Naive thymus-derived CD4-positive, alpha-beta T cell (primary cell): ENCODE measurements around the gene CDH4. TPM values are rescaled to one million over a fixed set of nuclear protein-coding genes. Genes with fewer than 3 reads are reported as not detected.

Experiments
- ATAC-seq: fragments of 150-1000 bp; cut with Tn5 transposase; 2 replicates; pipeline ENCODE4 v1.10.0; 2021; ENCODE audit warnings: mild to moderate bottlenecking, moderate library complexity
- CTCF ChIA-PET: fragments of 350-600 bp; sonication (Branson Sonifier 250); formaldehyde crosslinking; loops from one replicate; lab custom pipeline; 2021; ENCODE audit warnings: antibody characterized with exemption; lab: Charles Lee
- POLR2A ChIA-PET: fragments of 350-600 bp; sonication (Branson Sonifier 250); formaldehyde crosslinking; loops from one replicate; lab custom pipeline; 2021; ENCODE audit warnings: antibody characterized with exemption, inconsistent platforms; lab: Charles Lee
- DNase-seq, 9 donors: peaks; one replicate each; pipeline versions ENCODE4 v3.0.0 to v3.0.0-alpha.2; 2020 to 2022; ENCODE audit warnings: mixed read lengths in 1 of 9
- H3K27ac ChIP-seq: one replicate; pipeline ENCODE4 v1.7.0; 2013; ENCODE audit warnings: mild to moderate bottlenecking, low read depth, low read length, moderate library complexity
- H3K27me3 ChIP-seq, 2 donors: one replicate each; pipeline ENCODE4 v1.7.0; 2013; ENCODE audit warnings: low read length in 2 of 2, mild to moderate bottlenecking in 2 of 2, moderate library complexity in 2 of 2; ENCODE audit not compliant: control insufficient read depth in 2 of 2, insufficient read depth in 2 of 2
- H3K36me3 ChIP-seq, 3 experiments: 1 replicate in 2 of 3; 2 replicates in 1 of 3; pipeline ENCODE4 v1.7.0; 2013; ENCODE audit warnings: low read length in 3 of 3, mild to moderate bottlenecking in 3 of 3, moderate library complexity in 1 of 3; ENCODE audit not compliant: insufficient read depth in 3 of 3, control insufficient read depth in 2 of 3
- H3K4me1 ChIP-seq, 2 donors: one replicate each; pipeline ENCODE4 v1.7.0; 2013; ENCODE audit warnings: low read length in 2 of 2, mild to moderate bottlenecking in 2 of 2, moderate library complexity in 1 of 2; ENCODE audit not compliant: control insufficient read depth in 2 of 2, insufficient read depth in 2 of 2
- H3K4me3 ChIP-seq: 2 replicates; pipeline ENCODE4 v1.7.0; 2013; ENCODE audit warnings: mild to moderate bottlenecking, low read length
- H3K9me3 ChIP-seq, 3 experiments: 1 replicate in 2 of 3; 2 replicates in 1 of 3; pipeline ENCODE4 v1.7.0; 2013; ENCODE audit warnings: low read length in 3 of 3; ENCODE audit not compliant: control insufficient read depth in 2 of 3
- H3K27ac Mint-ChIP-seq, 9 donors: one replicate each; pipeline ENCODE4 v1.8.0; 2020 to 2022; ENCODE audit warnings: mixed read lengths in 9 of 9, mild to moderate bottlenecking in 8 of 9, moderate library complexity in 5 of 9, inconsistent platforms in 2 of 9
- H3K27me3 Mint-ChIP-seq, 5 donors: one replicate each; pipeline ENCODE4 v1.8.0; 2021 to 2022; ENCODE audit warnings: mixed read lengths in 5 of 5, mild to moderate bottlenecking in 1 of 5
- H3K36me3 Mint-ChIP-seq, 5 donors: one replicate each; pipeline ENCODE4 v1.8.0; 2020 to 2022; ENCODE audit warnings: mixed read lengths in 5 of 5, mild to moderate bottlenecking in 3 of 5, inconsistent platforms in 1 of 5
- H3K4me1 Mint-ChIP-seq, 7 donors: one replicate each; pipeline ENCODE4 v1.8.0; 2020 to 2022; ENCODE audit warnings: mixed read lengths in 7 of 7, mild to moderate bottlenecking in 3 of 7, inconsistent platforms in 1 of 7
- H3K4me3 Mint-ChIP-seq, 10 donors: one replicate each; pipeline ENCODE4 v1.8.0; 2020 to 2022; ENCODE audit warnings: mild to moderate bottlenecking in 10 of 10, mixed read lengths in 10 of 10, moderate library complexity in 6 of 10, inconsistent platforms in 2 of 10
- H3K9me3 Mint-ChIP-seq, 11 donors: one replicate each; pipeline ENCODE4 v1.8.0; 2020 to 2022; ENCODE audit warnings: mixed read lengths in 11 of 11, mild to moderate bottlenecking in 4 of 11, inconsistent platforms in 1 of 11, moderate library complexity in 1 of 11
- intact Hi-C, 2 donors: fragments of 100-400 bp; cut with micrococcal nuclease; formaldehyde crosslinking; loops; one replicate each; pipeline ENCODE4 v1.15.1; 2023
- polyA plus RNA-seq, 2 donors: library from polyadenylated mRNA; unstranded; fragments of 300-500 nt; fragmentation: Illumina TruSeq; gene quantifications; one replicate each; pipeline ENCODE4 v1.2.3, GENCODE V29; 2021
- total RNA-seq, 6 experiments: library from RNA in 5 of 6; stranded (reverse) in 5 of 6; gene quantifications; 1 replicate in 5 of 6; 2 replicates in 1 of 6; pipeline ENCODE4 v1.2.3 and lab custom pipeline; 2021 to 2026

CDH4 gene
- total and polyA plus RNA-seq, 7 experiments from 2014 or later = 0.05 to 0.43 (median 0.14) TPM; not detected in 1

DNA sequence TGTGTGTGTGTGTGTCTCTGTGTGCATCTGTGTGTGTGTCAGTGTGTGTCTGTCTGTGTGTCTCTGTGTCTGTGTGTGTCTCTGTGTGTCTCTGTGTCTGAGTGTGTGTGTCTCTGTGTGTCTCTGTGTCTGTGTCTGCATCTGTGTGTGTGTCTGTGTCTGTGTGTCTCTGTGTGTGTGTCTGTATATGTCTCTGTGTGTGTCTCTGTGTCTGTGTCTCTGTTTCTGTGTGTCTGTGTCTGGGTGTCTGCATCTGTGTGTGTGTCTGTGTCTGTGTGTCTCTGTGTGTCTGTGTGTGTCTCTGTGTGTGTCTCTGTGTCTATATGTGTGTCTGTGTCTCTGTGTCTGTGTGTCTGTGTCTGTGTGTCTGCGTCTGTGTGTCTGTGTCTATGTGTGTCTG is 605.8 kb downstream of the CDH4 start:
- peaks cover 0 to 2% (median 0%) of the 10 kb centered on the region in 11 donors for H3K9me3 Mint-ChIP-seq
- Histone ChIP-seq H3K27ac (no peak overlapping the region), H3K4me3 (no peak overlapping the region), H3K36me3 (no peaks in the 10 kb centered on the region), H3K27me3 (no peaks in the 10 kb centered on the region), H3K4me1 (no peaks in the 10 kb centered on the region), H3K9me3 (no peaks in the 10 kb centered on the region)
- DNase-seq (no peak), ATAC-seq (no peak)
- no peak overlapping the region for H3K27ac Mint-ChIP-seq
- intact Hi-C loops = no loop called here
- no peaks in the 10 kb centered on the region for H3K36me3 Mint-ChIP-seq
- H3K4me1 Mint-ChIP-seq = peaks cover 0 to 2% (median 0%) of the 10 kb centered on the region in 7 donors
- ChIA-PET CTCF (no interaction called here), POLR2A (no interaction called here)
- H3K27me3 Mint-ChIP-seq = peaks cover 0 to 13% (median 4%) of the 10 kb centered on the region in 5 donors
- no peak overlapping the region for H3K4me3 Mint-ChIP-seq

GRCh38 chr20:61859767-61860166 is 607.7 kb downstream of the CDH4 start:
- Histone ChIP-seq H3K27ac (no peak overlapping the region), H3K27me3 (no peaks in the 10 kb centered on the region), H3K4me3 (no peak overlapping the region), H3K36me3 (no peaks in the 10 kb centered on the region), H3K4me1 (no peaks in the 10 kb centered on the region), H3K9me3 (peaks cover 0 to 8% (median 0%) of the 10 kb centered on the region in 3 experiments)
- H3K4me1 Mint-ChIP-seq = peaks cover 0 to 2% (median 0%) of the 10 kb centered on the region in 7 donors
- H3K36me3 Mint-ChIP-seq = no peaks in the 10 kb centered on the region
- POLR2A ChIA-PET = no interaction called here
- H3K9me3 Mint-ChIP-seq = peaks cover 0 to 5% (median 0%) of the 10 kb centered on the region in 11 donors
- DNase-seq (no peak), ATAC-seq (no peak)
- peaks cover 0 to 13% (median 4%) of the 10 kb centered on the region in 5 donors for H3K27me3 Mint-ChIP-seq
- intact Hi-C loops = no loop called here
- CTCF ChIA-PET = no interaction called here
- H3K4me3 Mint-ChIP-seq = no peak overlapping the region
- no peak overlapping the region for H3K27ac Mint-ChIP-seq

GRCh38 chr20:61860260-61860987 is 608.4 kb downstream of the CDH4 start:
- ATAC-seq (no peak), DNase-seq (no peak)
- Mint-ChIP-seq H3K4me3 (no peak overlapping the region), H3K4me1 (peaks cover 0 to 2% (median 0%) of the 10 kb centered on the region in 7 donors), H3K27me3 (peaks cover 0 to 13% (median 4%) of the 10 kb centered on the region in 5 donors), H3K27ac (no peak overlapping the region), H3K9me3 (peaks cover 4 to 12% (median 5%) of the 10 kb centered on the region in 11 donors), H3K36me3 (peaks cover 0 to 4% (median 0%) of the 10 kb centered on the region in 5 donors)
- intact Hi-C loops = no loop called here
- Histone ChIP-seq H3K4me3 (no peak overlapping the region), H3K9me3 (peaks cover 0 to 15% (median 4%) of the 10 kb centered on the region in 3 experiments), H3K4me1 (no peaks in the 10 kb centered on the region), H3K36me3 (no peaks in the 10 kb centered on the region), H3K27ac (no peak overlapping the region), H3K27me3 (no peaks in the 10 kb centered on the region)
- POLR2A ChIA-PET = no interaction called here
- CTCF ChIA-PET = no interaction called here

GRCh38 chr20:61861054-61861841 is 609.2 kb downstream of the CDH4 start:
- H3K4me1 ChIP-seq = no peaks in the 10 kb centered on the region
- Mint-ChIP-seq H3K27me3 (peaks cover 0 to 13% (median 4%) of the 10 kb centered on the region in 5 donors), H3K4me3 (no peak overlapping the region), H3K4me1 (peaks cover 0 to 2% (median 0%) of the 10 kb centered on the region in 7 donors), H3K9me3 (peaks cover 4 to 18% (median 8%) of the 10 kb centered on the region in 11 donors), H3K36me3 (peaks cover 0 to 5% (median 0%) of the 10 kb centered on the region in 5 donors), H3K27ac (no peak overlapping the region)
- ATAC-seq (no peak), DNase-seq (no peak)
- no peaks in the 10 kb centered on the region for H3K27me3 ChIP-seq
- peaks cover 0 to 21% (median 8%) of the 10 kb centered on the region in 3 experiments for H3K9me3 ChIP-seq
- no peak overlapping the region for H3K4me3 ChIP-seq
- CTCF ChIA-PET = no interaction called here
- no peaks in the 10 kb centered on the region for H3K36me3 ChIP-seq
- intact Hi-C loops = no loop called here
- POLR2A ChIA-PET = no interaction called here
- H3K27ac ChIP-seq = no peak overlapping the region

DNA sequence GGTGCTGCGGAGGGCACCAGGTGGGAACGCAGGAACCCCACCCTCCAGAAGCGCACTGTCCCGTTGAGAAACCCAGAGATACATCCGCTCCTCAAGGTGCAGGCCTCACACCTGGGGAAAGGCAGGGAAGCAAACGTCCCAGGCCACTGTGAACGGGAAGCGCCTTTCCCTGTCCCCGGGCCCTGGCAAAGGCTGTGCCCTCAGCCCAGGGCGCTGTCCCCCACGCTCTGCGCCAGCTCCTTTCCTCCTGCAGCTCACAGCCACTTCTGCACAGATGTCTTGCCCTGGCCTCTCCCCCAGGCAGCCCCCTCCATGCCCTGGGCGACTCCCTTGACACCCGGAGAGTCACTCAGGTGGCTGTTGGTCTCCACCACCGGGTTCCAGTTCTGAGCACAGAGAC is 609.8 kb downstream of the CDH4 start:
- H3K4me1 ChIP-seq = no peaks in the 10 kb centered on the region
- H3K27me3 Mint-ChIP-seq = peaks cover 0 to 19% (median 4%) of the 10 kb centered on the region in 5 donors
- POLR2A ChIA-PET = no interaction called here
- H3K9me3 Mint-ChIP-seq = peaks cover 4 to 18% (median 11%) of the 10 kb centered on the region in 11 donors
- H3K27me3 ChIP-seq = no peaks in the 10 kb centered on the region
- H3K4me1 Mint-ChIP-seq = peaks cover 0 to 2% (median 0%) of the 10 kb centered on the region in 7 donors
- DNase-seq (no peak), ATAC-seq (no peak)
- H3K36me3 ChIP-seq = no peaks in the 10 kb centered on the region
- H3K4me3 Mint-ChIP-seq = no peak overlapping the region
- H3K27ac Mint-ChIP-seq = no peak overlapping the region
- no peak overlapping the region for H3K27ac ChIP-seq
- CTCF ChIA-PET = no interaction called here
- peaks cover 0 to 5% (median 3%) of the 10 kb centered on the region in 5 donors for H3K36me3 Mint-ChIP-seq
- H3K4me3 ChIP-seq = no peak overlapping the region
- intact Hi-C loops = no loop called here
- peaks cover 0 to 21% (median 8%) of the 10 kb centered on the region in 3 experiments for H3K9me3 ChIP-seq

- H3K36me3 Mint-ChIP-seq = peaks cover 0 to 5% (median 3%) of the 10 kb centered on the region in 5 donors
- H3K4me3 Mint-ChIP-seq = peak overlapping the region in 1 of 10 donors; percentile 12
- no peak overlapping the region for H3K27ac Mint-ChIP-seq
- Histone ChIP-seq H3K4me1 (no peaks in the 10 kb centered on the region), H3K27me3 (no peaks in the 10 kb centered on the region), H3K9me3 (peaks cover 0 to 21% (median 8%) of the 10 kb centered on the region in 3 experiments), H3K4me3 (no peak overlapping the region), H3K36me3 (no peaks in the 10 kb centered on the region), H3K27ac (no peak overlapping the region)
- H3K27me3 Mint-ChIP-seq = peaks cover 0 to 25% (median 4%) of the 10 kb centered on the region in 5 donors
- ChIA-PET CTCF (no interaction called here), POLR2A (no interaction called here)
- no peak for DNase-seq
- H3K4me1 Mint-ChIP-seq = peaks cover 0 to 2% (median 0%) of the 10 kb centered on the region in 7 donors
- ATAC-seq = no peak
- peaks cover 4 to 18% (median 11%) of the 10 kb centered on the region in 11 donors for H3K9me3 Mint-ChIP-seq
- intact Hi-C loops = no loop called here
Observed at GRCh38 chr20:61862881-61863280, 610.8 kb downstream of the CDH4 start.
